K562 (cell line): ENCODE results near the gene FAM83B.

Source experiments
- ELF4 ChIP-seq: fragments of 450-650 bp; formaldehyde crosslinking; IDR thresholded peaks from 2 replicates; pipeline ENCODE4 v1.4.0; 2022; ENCODE audit warnings: missing genetic modification characterization
- KDM5B ChIP-seq: fragments of 200-600 bp; sonication (generic); IDR thresholded peaks from 2 replicates; pipeline ENCODE4 v1.6.1; 2012; ENCODE audit warnings: low read depth, mild to moderate bottlenecking, moderate library complexity, low read length, control low read depth, inconsistent platforms; ENCODE audit not compliant: insufficient replicate concordance
- MEF2A ChIP-seq: IDR thresholded peaks from 2 replicates; pipeline ENCODE4 v1.6.1; 2011; ENCODE audit warnings: low read depth, mild to moderate bottlenecking, low read length, moderate library complexity; ENCODE audit not compliant: control insufficient read depth
- POLR2A ChIP-seq: fragments of 450-650 bp; conservative IDR thresholded peaks from 2 replicates; pipeline ENCODE4 v1.6.1; 2016
- POLR2AphosphoS5 ChIP-seq: IDR thresholded peaks from 2 replicates; pipeline ENCODE4 v1.6.1; 2011; ENCODE audit warnings: mild to moderate bottlenecking, low read depth, low read length, moderate library complexity; ENCODE audit not compliant: control insufficient read depth, insufficient read depth
- SPI1 ChIP-seq: IDR thresholded peaks from 2 replicates; pipeline ENCODE4 v1.6.1; 2011; ENCODE audit warnings: low read depth, low read length, control low read depth, borderline replicate concordance
- U2AF2 ChIP-seq: fragments of 200-400 bp; formaldehyde crosslinking; optimal IDR thresholded peaks from 2 replicates; pipeline ENCODE3; 2017; ENCODE audit warnings: low read depth, mild to moderate bottlenecking, low read length
- ZNF143 ChIP-seq: sonication (generic); formaldehyde crosslinking; IDR thresholded peaks from 2 replicates; pipeline ENCODE4 v1.9.0; 2022; ENCODE audit warnings: mild to moderate bottlenecking, missing genetic modification reagents
- ZNF507 ChIP-seq: conservative IDR thresholded peaks from 2 replicates; pipeline ENCODE4 v1.6.1; 2017; ENCODE audit warnings: missing genetic modification characterization, missing compliant biosample characterization
- TF ChIP-seq, protein P1 (sequence below): fragments of 250-450 bp; sonication (Bioruptor Pico); IDR thresholded peaks from 2 replicates; pipeline ENCODE4 v1.8.0; 2022; ENCODE audit warnings: inconsistent platforms
- TF ChIP-seq, protein P2 (sequence below): sonication (generic); formaldehyde crosslinking; IDR thresholded peaks from 2 replicates; pipeline ENCODE4 v1.8.1; 2023; ENCODE audit warnings: mild to moderate bottlenecking, missing genetic modification reagents
- TF ChIP-seq, protein P3 (sequence below): fragments of 450-650 bp; IDR thresholded peaks from 2 replicates; pipeline ENCODE4 v1.6.1; 2016; ENCODE audit warnings: low read depth

DNA sequence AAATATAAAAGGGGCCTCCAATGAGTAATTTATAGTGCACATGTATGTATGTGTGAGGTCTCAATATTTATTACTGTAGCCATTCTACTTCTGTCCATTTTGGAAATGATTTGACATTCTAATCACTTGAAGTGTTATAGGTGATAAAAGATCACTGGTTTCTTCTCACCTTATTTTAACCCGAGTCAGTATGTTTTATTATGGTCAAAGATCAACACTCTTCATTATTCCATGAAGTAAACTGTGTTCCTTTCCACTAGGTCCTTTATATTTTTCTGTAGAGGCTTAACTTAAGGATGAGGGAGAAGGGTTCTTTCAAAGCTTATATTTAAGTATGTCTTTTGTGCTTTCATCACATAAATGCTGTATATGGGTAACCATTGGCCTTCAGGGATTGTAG is 47.2 kb downstream of the FAM83B start:
- TF ChIP-seq ZNF507: no peak
- TF ChIP-seq, protein P1, sequence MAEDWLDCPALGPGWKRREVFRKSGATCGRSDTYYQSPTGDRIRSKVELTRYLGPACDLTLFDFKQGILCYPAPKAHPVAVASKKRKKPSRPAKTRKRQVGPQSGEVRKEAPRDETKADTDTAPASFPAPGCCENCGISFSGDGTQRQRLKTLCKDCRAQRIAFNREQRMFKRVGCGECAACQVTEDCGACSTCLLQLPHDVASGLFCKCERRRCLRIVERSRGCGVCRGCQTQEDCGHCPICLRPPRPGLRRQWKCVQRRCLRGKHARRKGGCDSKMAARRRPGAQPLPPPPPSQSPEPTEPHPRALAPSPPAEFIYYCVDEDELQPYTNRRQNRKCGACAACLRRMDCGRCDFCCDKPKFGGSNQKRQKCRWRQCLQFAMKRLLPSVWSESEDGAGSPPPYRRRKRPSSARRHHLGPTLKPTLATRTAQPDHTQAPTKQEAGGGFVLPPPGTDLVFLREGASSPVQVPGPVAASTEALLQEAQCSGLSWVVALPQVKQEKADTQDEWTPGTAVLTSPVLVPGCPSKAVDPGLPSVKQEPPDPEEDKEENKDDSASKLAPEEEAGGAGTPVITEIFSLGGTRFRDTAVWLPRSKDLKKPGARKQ (CRISPR knock-in tag): no peak
- TF ChIP-seq POLR2AphosphoS5: no peak
- no peak for TF ChIP-seq U2AF2
- no peak for TF ChIP-seq POLR2A
- TF ChIP-seq, protein P2, sequence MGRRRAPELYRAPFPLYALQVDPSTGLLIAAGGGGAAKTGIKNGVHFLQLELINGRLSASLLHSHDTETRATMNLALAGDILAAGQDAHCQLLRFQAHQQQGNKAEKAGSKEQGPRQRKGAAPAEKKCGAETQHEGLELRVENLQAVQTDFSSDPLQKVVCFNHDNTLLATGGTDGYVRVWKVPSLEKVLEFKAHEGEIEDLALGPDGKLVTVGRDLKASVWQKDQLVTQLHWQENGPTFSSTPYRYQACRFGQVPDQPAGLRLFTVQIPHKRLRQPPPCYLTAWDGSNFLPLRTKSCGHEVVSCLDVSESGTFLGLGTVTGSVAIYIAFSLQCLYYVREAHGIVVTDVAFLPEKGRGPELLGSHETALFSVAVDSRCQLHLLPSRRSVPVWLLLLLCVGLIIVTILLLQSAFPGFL: no peak
- TF ChIP-seq ZNF143 (CRISPR knock-in tag): no peak
- no peak for TF ChIP-seq ELF4 (CRISPR knock-in tag)
- TF ChIP-seq SPI1: no peak
- no peak for TF ChIP-seq KDM5B
- TF ChIP-seq, protein P3, sequence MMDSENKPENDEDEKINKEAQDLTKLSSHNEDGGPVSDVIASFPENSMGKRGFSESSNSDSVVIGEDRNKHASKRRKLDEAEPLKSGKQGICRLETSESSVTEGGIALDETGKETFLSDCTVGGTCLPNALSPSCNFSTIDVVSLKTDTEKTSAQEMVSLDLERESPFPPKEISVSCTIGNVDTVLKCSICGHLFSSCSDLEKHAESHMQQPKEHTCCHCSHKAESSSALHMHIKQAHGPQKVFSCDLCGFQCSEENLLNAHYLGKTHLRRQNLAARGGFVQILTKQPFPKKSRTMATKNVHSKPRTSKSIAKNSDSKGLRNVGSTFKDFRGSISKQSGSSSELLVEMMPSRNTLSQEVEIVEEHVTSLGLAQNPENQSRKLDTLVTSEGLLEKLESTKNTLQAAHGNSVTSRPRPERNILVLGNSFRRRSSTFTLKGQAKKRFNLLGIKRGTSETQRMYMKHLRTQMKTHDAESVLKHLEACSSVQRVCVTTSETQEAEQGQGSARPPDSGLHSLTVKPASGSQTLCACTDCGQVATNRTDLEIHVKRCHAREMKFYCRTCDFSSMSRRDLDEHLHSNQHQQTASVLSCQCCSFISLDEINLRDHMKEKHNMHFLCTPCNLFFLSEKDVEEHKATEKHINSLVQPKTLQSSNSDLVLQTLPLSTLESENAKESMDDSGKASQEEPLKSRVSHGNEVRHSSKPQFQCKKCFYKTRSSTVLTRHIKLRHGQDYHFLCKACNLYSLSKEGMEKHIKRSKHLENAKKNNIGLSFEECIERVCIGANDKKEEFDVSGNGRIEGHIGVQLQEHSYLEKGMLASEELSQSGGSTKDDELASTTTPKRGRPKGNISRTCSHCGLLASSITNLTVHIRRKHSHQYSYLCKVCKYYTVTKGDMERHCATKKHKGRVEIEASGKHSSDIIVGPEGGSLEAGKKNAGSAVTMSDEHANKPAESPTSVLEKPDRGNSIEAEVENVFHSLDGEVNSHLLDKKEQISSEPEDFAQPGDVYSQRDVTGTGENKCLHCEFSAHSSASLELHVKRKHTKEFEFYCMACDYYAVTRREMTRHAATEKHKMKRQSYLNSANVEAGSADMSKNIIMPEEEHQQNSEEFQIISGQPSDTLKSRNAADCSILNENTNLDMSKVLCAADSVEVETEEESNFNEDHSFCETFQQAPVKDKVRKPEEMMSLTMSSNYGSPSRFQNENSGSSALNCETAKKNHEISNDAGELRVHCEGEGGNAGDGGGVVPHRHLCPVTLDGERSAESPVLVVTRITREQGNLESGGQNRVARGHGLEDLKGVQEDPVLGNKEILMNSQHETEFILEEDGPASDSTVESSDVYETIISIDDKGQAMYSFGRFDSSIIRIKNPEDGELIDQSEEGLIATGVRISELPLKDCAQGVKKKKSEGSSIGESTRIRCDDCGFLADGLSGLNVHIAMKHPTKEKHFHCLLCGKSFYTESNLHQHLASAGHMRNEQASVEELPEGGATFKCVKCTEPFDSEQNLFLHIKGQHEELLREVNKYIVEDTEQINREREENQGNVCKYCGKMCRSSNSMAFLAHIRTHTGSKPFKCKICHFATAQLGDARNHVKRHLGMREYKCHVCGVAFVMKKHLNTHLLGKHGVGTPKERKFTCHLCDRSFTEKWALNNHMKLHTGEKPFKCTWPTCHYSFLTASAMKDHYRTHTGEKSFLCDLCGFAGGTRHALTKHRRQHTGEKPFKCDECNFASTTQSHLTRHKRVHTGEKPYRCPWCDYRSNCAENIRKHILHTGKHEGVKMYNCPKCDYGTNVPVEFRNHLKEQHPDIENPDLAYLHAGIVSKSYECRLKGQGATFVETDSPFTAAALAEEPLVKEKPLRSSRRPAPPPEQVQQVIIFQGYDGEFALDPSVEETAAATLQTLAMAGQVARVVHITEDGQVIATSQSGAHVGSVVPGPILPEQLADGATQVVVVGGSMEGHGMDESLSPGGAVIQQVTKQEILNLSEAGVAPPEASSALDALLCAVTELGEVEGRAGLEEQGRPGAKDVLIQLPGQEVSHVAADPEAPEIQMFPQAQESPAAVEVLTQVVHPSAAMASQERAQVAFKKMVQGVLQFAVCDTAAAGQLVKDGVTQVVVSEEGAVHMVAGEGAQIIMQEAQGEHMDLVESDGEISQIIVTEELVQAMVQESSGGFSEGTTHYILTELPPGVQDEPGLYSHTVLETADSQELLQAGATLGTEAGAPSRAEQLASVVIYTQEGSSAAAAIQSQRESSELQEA: no peak
- TF ChIP-seq MEF2A: no peak
